ENCODE data around the gene TBCD.
"Not testable (repeated sequence)": the region's sequence is repeated elsewhere in the genome, so short reads cannot be mapped to it uniquely, and the experiment has no call there.

TBCD gene

GRCh38 chr17:82729479-82730260, 22.2 kb upstream of the TBCD start:
- DNase-seq (ENCODE audit: low read depth in 2 of 2, low spot score in 1 of 2), result no peak

- DNase-seq (ENCODE audit: low read depth in 2 of 2, low spot score in 1 of 2), result no peak
Observed at GRCh38 chr17:82732118-82732743, 19.6 kb upstream of the TBCD start.

- DNase-seq (ENCODE audit: low read depth in 2 of 2, low spot score in 1 of 2), result no peak
Observed at GRCh38 chr17:82734987-82735866, 16.6 kb upstream of the TBCD start, which contains the start of gene FN3K. TSS of gene FN3K (plus strand) at chr17:82735615. CDS start at chr17:82735637, 22 bp downstream.

- no peak for DNase-seq (ENCODE audit: low read depth in 2 of 2, low spot score in 1 of 2)
Observed at GRCh38 chr17:82736511-82737185, 15.2 kb upstream of the TBCD start.

- no peak for DNase-seq (ENCODE audit: low read depth in 2 of 2, low spot score in 1 of 2)
Observed at GRCh38 chr17:82737967-82738877, 13.6 kb upstream of the TBCD start.

GRCh38 chr17:82740906-82741759, 10.7 kb upstream of the TBCD start:
- no peak for DNase-seq (ENCODE audit: low read depth in 2 of 2, low spot score in 1 of 2)

- DNase-seq (ENCODE audit: low read depth in 2 of 2, low spot score in 1 of 2), result no peak
Observed at GRCh38 chr17:82743344-82744219, 8.3 kb upstream of the TBCD start.

GRCh38 chr17:82744736-82745135, 7.1 kb upstream of the TBCD start:
- not testable (repeated sequence) for DNase-seq (ENCODE audit: low read depth in 2 of 2, low spot score in 1 of 2)

- DNase-seq (ENCODE audit: low read depth in 2 of 2, low spot score in 1 of 2), result no peak
Observed at GRCh38 chr17:82745524-82745923, 6.3 kb upstream of the TBCD start.

GRCh38 chr17:82748756-82749155, 3.1 kb upstream of the TBCD start:
- DNase-seq (ENCODE audit: low read depth in 2 of 2, low spot score in 1 of 2), result no peak

GRCh38 chr17:82750241-82750908, 1.5 kb upstream of the TBCD start:
- DNase-seq (ENCODE audit: low read depth in 2 of 2, low spot score in 1 of 2), result no peak

GRCh38 chr17:82751171-82751570, 694 bp upstream of the TBCD start:
- no peak for DNase-seq (ENCODE audit: low read depth in 2 of 2, low spot score in 1 of 2)

GRCh38 chr17:82752371-82753200, 721 bp downstream of the TBCD start:
- no peak for DNase-seq (ENCODE audit: low read depth in 2 of 2, low spot score in 1 of 2)

GRCh38 chr17:82753201-82753464, 1.3 kb downstream of the TBCD start:
- DNase-seq (ENCODE audit: low read depth in 2 of 2, low spot score in 1 of 2), result no peak

- DNase-seq (ENCODE audit: low read depth in 2 of 2, low spot score in 1 of 2), result no peak
Observed at GRCh38 chr17:82754297-82755208, 2.7 kb downstream of the TBCD start.

GRCh38 chr17:82756166-82756565, 4.3 kb downstream of the TBCD start:
- DNase-seq (ENCODE audit: low read depth in 2 of 2, low spot score in 1 of 2), result no peak
